GM19372 (cell line): ENCODE data around the gene MICAL3.

Source experiments
- ATAC-seq: cut with Tn5 transposase; IDR thresholded peaks from one replicate; pipeline ENCODE4 v1.9.1; 2021; ENCODE audit warnings: mild to moderate bottlenecking, low read depth, moderate library complexity; ENCODE audit not compliant: unreplicated experiment

Gene MICAL3

DNA sequence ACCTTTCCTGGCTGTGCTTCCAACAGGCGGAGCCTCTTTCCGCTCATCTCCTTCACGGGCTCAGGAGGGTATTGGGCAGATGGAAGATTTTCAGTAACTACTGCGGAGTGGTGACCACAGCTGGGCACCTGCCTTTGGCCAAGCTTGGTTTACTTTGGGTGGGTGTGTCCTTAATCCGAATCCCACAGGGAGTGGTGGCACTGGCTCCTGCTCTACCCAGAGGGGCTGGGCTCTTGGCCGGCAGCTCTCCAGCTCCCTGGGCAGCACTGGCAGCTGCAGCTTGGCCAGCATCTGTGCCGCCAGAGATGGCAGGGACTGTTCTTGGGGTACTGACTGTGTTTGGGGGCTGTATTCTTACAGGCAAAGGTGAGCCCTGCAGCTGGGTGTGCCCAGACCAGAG lies 279.9 kb downstream of the MICAL3 start:
- no peak for ATAC-seq

DNA sequence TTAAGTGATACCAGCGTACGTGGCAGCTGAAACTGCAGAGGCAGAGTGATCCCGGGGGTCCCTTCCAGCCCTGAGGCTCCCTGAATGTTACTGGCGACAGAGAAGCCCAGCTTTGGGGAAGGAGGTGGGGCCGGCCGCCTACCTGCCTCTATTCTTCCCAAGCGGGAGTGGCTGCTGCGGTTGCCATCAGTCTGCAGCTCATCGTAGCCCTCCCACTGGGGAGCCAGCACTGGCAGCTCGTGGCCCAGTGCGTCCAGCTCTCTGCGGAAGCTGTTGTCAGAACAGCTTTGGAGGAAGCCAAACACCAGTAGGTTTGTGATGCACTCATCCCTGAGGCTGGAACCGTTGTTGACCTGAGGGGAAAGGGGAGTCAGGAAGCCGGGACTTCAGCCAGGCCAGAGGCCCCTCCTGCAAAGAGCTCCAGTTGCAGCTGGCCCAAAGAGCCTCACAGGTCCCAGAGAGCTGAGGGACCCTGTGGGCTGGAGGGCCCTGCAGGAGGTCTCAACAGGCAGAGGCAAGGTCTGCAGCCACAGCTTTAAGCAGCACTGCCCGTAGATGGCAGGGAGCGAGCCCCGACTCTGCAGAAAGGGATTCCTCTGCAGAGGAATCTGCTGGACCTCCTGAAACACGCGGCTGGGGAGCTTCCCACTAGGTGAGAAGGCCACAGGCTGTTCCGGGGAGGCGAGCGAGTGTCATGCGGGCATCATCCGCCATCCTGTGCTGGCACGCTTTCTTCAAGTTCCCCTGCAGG lies 280.5 kb downstream of the MICAL3 start:
- no peak for ATAC-seq

GRCh38 chr22:17742527-17742902 lies 281.8 kb downstream of the MICAL3 start:
- ATAC-seq: no peak

GRCh38 chr22:17741866-17742526 lies 282.4 kb downstream of the MICAL3 start:
- ATAC-seq: no peak

GRCh38 chr22:17739196-17739975 lies 285.0 kb downstream of the MICAL3 start:
- no peak for ATAC-seq

GRCh38 chr22:17738386-17739128 lies 285.8 kb downstream of the MICAL3 start:
- no peak for ATAC-seq
